IMR-90 (cell line): Measurements from ENCODE around the gene PMAIP1. TPM values are rescaled to one million over a fixed set of nuclear protein-coding genes. Genes with fewer than 3 reads are reported as not detected.

Source experiments
- ATAC-seq: fragments of 200-7000 bp; cut with Tn5 transposase; 2 replicates; pipeline ENCODE4 v1.9.1; 2020; ENCODE audit warnings: low read depth, mild to moderate bottlenecking, moderate library complexity
- BruUV-seq: library from RNA; stranded (reverse); fragments of 400-500 nt; replicated peaks from 2 replicates; lab custom pipeline; 2021; lab: Mats Ljungman, UMichigan
- CTCF ChIA-PET: fragments of 300-600 bp; formaldehyde crosslinking; extraction: SDS; loops from one replicate; lab custom pipeline; 2021; ENCODE audit warnings: antibody characterized with exemption; lab: Yijun Ruan, JAX
- POLR2A ChIA-PET: fragments of 300-600 bp; sonication (Branson Sonifier 250); formaldehyde crosslinking; loops from one replicate; lab custom pipeline; 2022; ENCODE audit warnings: antibody characterized with exemption; ENCODE audit not compliant: unreplicated experiment; lab: Charles Lee
- DNase-seq: peaks from one replicate; pipeline ENCODE4 v3.0.0; 2013
- H2AFZ ChIP-seq: replicated peaks from 2 replicates; pipeline ENCODE3; 2013; ENCODE audit warnings: low read length, mild to moderate bottlenecking; ENCODE audit not compliant: poor library complexity
- H2AK5ac ChIP-seq: 2 replicates; pipeline ENCODE4 v1.6.1; 2013; ENCODE audit warnings: low read depth, low read length, inconsistent platforms
- H2AK9ac ChIP-seq: replicated peaks from 2 replicates; pipeline ENCODE3; 2013; ENCODE audit warnings: mild to moderate bottlenecking, low read depth, low read length, moderate library complexity; ENCODE audit not compliant: poor library complexity
- H2BK120ac ChIP-seq: 2 replicates; pipeline ENCODE4 v1.6.1; 2013; ENCODE audit warnings: low read depth, low read length, inconsistent platforms
- H2BK15ac ChIP-seq: 3 replicates; pipeline ENCODE4 v1.6.1; 2013; ENCODE audit warnings: low read depth, low read length, inconsistent platforms
- H2BK20ac ChIP-seq: 2 replicates; pipeline ENCODE4 v1.6.1; 2013; ENCODE audit warnings: low read depth, mild to moderate bottlenecking, inconsistent platforms, low read length, moderate library complexity
- H2BK5ac ChIP-seq: 2 replicates; pipeline ENCODE4 v1.6.1; 2013; ENCODE audit warnings: mild to moderate bottlenecking, low read depth, low read length, inconsistent platforms; ENCODE audit not compliant: poor library complexity, severe bottlenecking
- H3K14ac ChIP-seq: replicated peaks from 2 replicates; pipeline ENCODE4 v1.6.1; 2013; ENCODE audit warnings: low read depth, low read length, inconsistent platforms
- H3K18ac ChIP-seq: 2 replicates; pipeline ENCODE4 v1.6.1; 2013; ENCODE audit warnings: low read depth, low read length, control low read depth
- H3K23ac ChIP-seq: 2 replicates; pipeline ENCODE4 v1.6.1; 2013; ENCODE audit warnings: low read depth, low read length, inconsistent platforms
- H3K27ac ChIP-seq: 2 replicates; pipeline ENCODE4 v1.5.1; 2013; ENCODE audit warnings: mild to moderate bottlenecking, control low read depth, low read length; ENCODE audit not compliant: insufficient read depth
- H3K27me3 ChIP-seq: 2 replicates; pipeline ENCODE4 v1.6.1; 2013; ENCODE audit warnings: low read length; ENCODE audit not compliant: control insufficient read depth, insufficient read depth
- H3K36me3 ChIP-seq: 2 replicates; pipeline ENCODE4 v1.6.1; 2013; ENCODE audit warnings: low read length, mixed read lengths; ENCODE audit not compliant: control insufficient read depth, insufficient read depth
- H3K4ac ChIP-seq: 2 replicates; pipeline ENCODE4 v1.6.1; 2013; ENCODE audit warnings: low read depth, low read length, inconsistent platforms
- H3K4me1 ChIP-seq: 2 replicates; pipeline ENCODE4 v1.6.1; 2013; ENCODE audit warnings: low read length, mixed read lengths; ENCODE audit not compliant: control insufficient read depth, insufficient read depth
- H3K4me2 ChIP-seq: 2 replicates; pipeline ENCODE4 v1.6.1; 2013; ENCODE audit warnings: low read depth, mild to moderate bottlenecking, control low read depth, low read length, moderate library complexity
- H3K4me3 ChIP-seq: 2 replicates; pipeline ENCODE4 v1.5.1; 2013; ENCODE audit warnings: low read depth, mild to moderate bottlenecking, control low read depth, low read length, moderate library complexity; ENCODE audit not compliant: insufficient read depth
- H3K56ac ChIP-seq: 2 replicates; pipeline ENCODE4 v1.6.1; 2013; ENCODE audit warnings: low read length, inconsistent platforms; ENCODE audit not compliant: insufficient read depth; ENCODE audit errors: extremely low read depth
- H3K79me1 ChIP-seq, 2 experiments: 2 replicates each; pipeline ENCODE4 v1.6.1; 2013; ENCODE audit warnings: low read length in 2 of 2, inconsistent platforms in 1 of 2, low read depth in 1 of 2
- H3K9ac ChIP-seq: 2 replicates; pipeline ENCODE4 v1.6.1; 2013; ENCODE audit warnings: low read depth, low read length, control low read depth
- H3K9me1 ChIP-seq: 2 replicates; pipeline ENCODE4 v1.6.1; 2013; ENCODE audit warnings: low read length, inconsistent platforms; ENCODE audit not compliant: insufficient read depth
- H3K9me3 ChIP-seq: 2 replicates; pipeline ENCODE4 v1.6.1; 2013; ENCODE audit warnings: low read length; ENCODE audit not compliant: control insufficient read depth, insufficient read depth
- H4K20me1 ChIP-seq: 2 replicates; pipeline ENCODE4 v1.6.1; 2013; ENCODE audit warnings: low read length, inconsistent platforms; ENCODE audit not compliant: insufficient read depth
- H4K5ac ChIP-seq: 2 replicates; pipeline ENCODE4 v1.6.1; 2013; ENCODE audit warnings: mild to moderate bottlenecking, low read depth, low read length, control low read depth
- H4K8ac ChIP-seq, 2 experiments: 2 replicates each; pipeline ENCODE4 v1.6.1; 2013; ENCODE audit warnings: low read depth in 2 of 2, low read length in 2 of 2, control low read depth in 1 of 2, inconsistent platforms in 1 of 2
- H4K91ac ChIP-seq: 2 replicates; pipeline ENCODE4 v1.6.1; 2013; ENCODE audit warnings: low read depth, low read length, inconsistent platforms; ENCODE audit not compliant: insufficient read depth
- BHLHE40 ChIP-seq: fragments of 150-350 bp; IDR thresholded peaks from 2 replicates; pipeline ENCODE4 v1.6.1; 2016; ENCODE audit warnings: mild to moderate bottlenecking, low read depth, low read length
- CEBPB ChIP-seq: IDR thresholded peaks from 2 replicates; pipeline ENCODE4 v1.6.1; 2012; ENCODE audit warnings: low read depth, low read length, improper control_type of control experiment
- FOS ChIP-seq: fragments of 150-350 bp; IDR thresholded peaks from 2 replicates; pipeline ENCODE4 v1.6.1; 2016; ENCODE audit warnings: low read depth, low read length
- MAFK ChIP-seq: IDR thresholded peaks from 2 replicates; pipeline ENCODE4 v1.6.1; 2012; ENCODE audit warnings: low read depth, low read length, improper control_type of control experiment
- MXI1 ChIP-seq: IDR thresholded peaks from 2 replicates; pipeline ENCODE4 v1.6.1; 2012; ENCODE audit warnings: low read depth, mild to moderate bottlenecking, low read length, moderate library complexity, borderline replicate concordance
- NFE2L2 ChIP-seq: fragments of 150-350 bp; IDR thresholded peaks from 2 replicates; pipeline ENCODE4 v1.6.1; 2016; ENCODE audit warnings: low read depth, mild to moderate bottlenecking, low read length
- RAD21 ChIP-seq: IDR thresholded peaks from 2 replicates; pipeline ENCODE4 v1.6.1; 2012; ENCODE audit warnings: low read length, improper control_type of control experiment
- RCOR1 ChIP-seq: IDR thresholded peaks from 2 replicates; pipeline ENCODE4 v1.6.1; 2012; ENCODE audit warnings: mild to moderate bottlenecking, low read length, improper control_type of control experiment; ENCODE audit not compliant: insufficient replicate concordance
- RFX5 ChIP-seq: IDR thresholded peaks from 2 replicates; pipeline ENCODE4 v1.8.0; 2012; ENCODE audit warnings: low read depth, mild to moderate bottlenecking, low read length, moderate library complexity
- USF2 ChIP-seq: fragments of 150-350 bp; IDR thresholded peaks from 2 replicates; pipeline ENCODE4 v1.6.1; 2017; ENCODE audit warnings: mild to moderate bottlenecking, antibody characterized with exemption, low read length, low read depth
- WGBS, 2 experiments: methylation state at CpG; one replicate each; pipeline versions ENCODE4 v1.1.5 to v1.1.7; 2013; ENCODE audit warnings: missing lambda C conversion rate in 2 of 2; ENCODE audit not compliant: insufficient read length in 1 of 2; ENCODE audit errors: extremely low coverage in 2 of 2; 5-methylcytosine and 5-hydroxymethylcytosine counted together
- dilution Hi-C: fragments of 300-500 bp; cut with HindIII; formaldehyde crosslinking; loops from one replicate; pipeline ENCODE4 v1.14.3; 2018; ENCODE audit warnings: low sequenced_read_pairs; ENCODE audit not compliant: unreplicated experiment
- in situ Hi-C: fragments of 300-500 bp; cut with MboI; formaldehyde crosslinking; loops from 3 replicates; pipeline ENCODE4 v1.14.3; 2019; ENCODE audit warnings: low sequenced_read_pairs, inconsistent platforms, mixed read lengths
- intact Hi-C: fragments of 100-400 bp; cut with micrococcal nuclease; formaldehyde crosslinking; loops from 2 replicates; pipeline ENCODE4 v1.10.0; 2022
- polyA plus RNA-seq, 3 experiments: library from polyadenylated mRNA; depleted of rRNA; stranded (reverse); fragments of >200 nt; gene quantifications; 2 replicates each; pipeline ENCODE4 v1.2.3, GENCODE V29; 2012; ENCODE audit warnings: low replicate concordance in 1 of 3
- total RNA-seq: library from RNA; depleted of rRNA; stranded (reverse); fragments of >200 nt; gene quantifications from 2 replicates; pipeline ENCODE4 v1.2.3, GENCODE V29; 2012
- TF ChIP-seq, protein P1 (sequence below): conservative IDR thresholded peaks from 2 replicates; pipeline ENCODE4 v1.5.1; 2012; ENCODE audit warnings: mild to moderate bottlenecking, low read depth, low read length, improper control_type of control experiment
- TF ChIP-seq, protein P2 (sequence below): fragments of 150-350 bp; IDR thresholded peaks from 2 replicates; pipeline ENCODE4 v1.6.1; 2016; ENCODE audit warnings: low read depth, mild to moderate bottlenecking, low read length, moderate library complexity, borderline replicate concordance

PMAIP1 gene
- total and polyA plus RNA-seq, 2 of the 4 experiments (the other 2 are of a cell fraction), result 14.0 to 30.1 TPM

DNA sequence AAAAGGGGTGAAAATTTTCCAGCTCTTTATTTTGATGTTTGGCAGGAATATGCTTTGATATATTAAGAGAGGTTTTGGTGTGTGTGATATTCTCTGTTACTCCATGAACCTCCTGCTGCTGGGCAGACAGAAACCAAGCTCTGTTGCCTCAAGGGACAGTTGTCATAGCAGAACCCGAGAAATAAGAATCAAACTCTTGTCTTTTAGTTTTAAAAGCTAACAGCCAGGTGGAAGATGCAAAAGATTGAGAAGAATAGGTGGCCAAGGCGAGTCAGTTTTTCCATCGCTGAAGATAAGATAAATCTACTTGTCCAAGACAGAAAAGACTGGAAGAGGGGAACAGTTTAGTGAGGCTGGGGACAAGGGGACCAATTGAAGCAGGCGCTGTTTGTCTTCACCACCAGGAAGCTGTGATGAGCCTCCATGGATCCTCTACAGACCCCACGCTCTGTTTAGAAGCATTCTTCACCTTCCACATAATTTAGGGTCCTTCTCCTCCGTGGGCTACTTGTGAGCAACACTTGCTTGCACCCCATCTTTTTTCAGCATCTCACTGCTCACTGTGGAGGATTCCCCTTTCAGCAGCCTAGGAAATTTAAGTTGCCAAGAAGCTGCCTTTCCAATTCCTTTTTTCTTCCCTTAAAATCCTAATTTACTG, 23.9 kb downstream of the PMAIP1 start:
- DNase-seq, result no peak
- Histone ChIP-seq H2AK9ac (no peak overlapping the region), H3K23ac (no peak overlapping the region), H3K9me1 (no peaks in the 10 kb centered on the region), H2BK5ac (no peak overlapping the region), H2BK120ac (no peak overlapping the region), H2AK5ac (no peak overlapping the region), H2BK15ac (no peak overlapping the region), H3K27me3 (no peaks in the 10 kb centered on the region), H4K20me1 (no peaks in the 10 kb centered on the region), H3K27ac (no peak overlapping the region), H3K36me3 (no peaks in the 10 kb centered on the region), H3K4me2 (no peak overlapping the region), H3K18ac (no peak overlapping the region), H2AFZ (no peak overlapping the region), H2BK20ac (no peak overlapping the region), H4K8ac (no peak overlapping the region), H3K9ac (no peak overlapping the region), H3K14ac (no peak overlapping the region), H3K56ac (no peak overlapping the region), H3K4me1 (peaks cover 2% of the 10 kb centered on the region), H4K91ac (no peak overlapping the region), H3K4me3 (no peak overlapping the region), H3K79me1 (no peaks in the 10 kb centered on the region), H4K5ac (no peak overlapping the region), H3K9me3 (no peaks in the 10 kb centered on the region), H3K4ac (no peak overlapping the region)
- intact Hi-C loops, result no loop called here
- TF ChIP-seq FOS, result no peak
- no peak for TF ChIP-seq NFE2L2
- TF ChIP-seq RAD21, result no peak
- no peak for TF ChIP-seq CEBPB
- no peak for TF ChIP-seq BHLHE40
- TF ChIP-seq MAFK, result no peak
- TF ChIP-seq MXI1, result no peak
- TF ChIP-seq RCOR1, result no peak
- TF ChIP-seq RFX5, result no peak
- TF ChIP-seq, protein P1, sequence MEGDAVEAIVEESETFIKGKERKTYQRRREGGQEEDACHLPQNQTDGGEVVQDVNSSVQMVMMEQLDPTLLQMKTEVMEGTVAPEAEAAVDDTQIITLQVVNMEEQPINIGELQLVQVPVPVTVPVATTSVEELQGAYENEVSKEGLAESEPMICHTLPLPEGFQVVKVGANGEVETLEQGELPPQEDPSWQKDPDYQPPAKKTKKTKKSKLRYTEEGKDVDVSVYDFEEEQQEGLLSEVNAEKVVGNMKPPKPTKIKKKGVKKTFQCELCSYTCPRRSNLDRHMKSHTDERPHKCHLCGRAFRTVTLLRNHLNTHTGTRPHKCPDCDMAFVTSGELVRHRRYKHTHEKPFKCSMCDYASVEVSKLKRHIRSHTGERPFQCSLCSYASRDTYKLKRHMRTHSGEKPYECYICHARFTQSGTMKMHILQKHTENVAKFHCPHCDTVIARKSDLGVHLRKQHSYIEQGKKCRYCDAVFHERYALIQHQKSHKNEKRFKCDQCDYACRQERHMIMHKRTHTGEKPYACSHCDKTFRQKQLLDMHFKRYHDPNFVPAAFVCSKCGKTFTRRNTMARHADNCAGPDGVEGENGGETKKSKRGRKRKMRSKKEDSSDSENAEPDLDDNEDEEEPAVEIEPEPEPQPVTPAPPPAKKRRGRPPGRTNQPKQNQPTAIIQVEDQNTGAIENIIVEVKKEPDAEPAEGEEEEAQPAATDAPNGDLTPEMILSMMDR, result no peak
- TF ChIP-seq USF2, result no peak
- TF ChIP-seq, protein P2, sequence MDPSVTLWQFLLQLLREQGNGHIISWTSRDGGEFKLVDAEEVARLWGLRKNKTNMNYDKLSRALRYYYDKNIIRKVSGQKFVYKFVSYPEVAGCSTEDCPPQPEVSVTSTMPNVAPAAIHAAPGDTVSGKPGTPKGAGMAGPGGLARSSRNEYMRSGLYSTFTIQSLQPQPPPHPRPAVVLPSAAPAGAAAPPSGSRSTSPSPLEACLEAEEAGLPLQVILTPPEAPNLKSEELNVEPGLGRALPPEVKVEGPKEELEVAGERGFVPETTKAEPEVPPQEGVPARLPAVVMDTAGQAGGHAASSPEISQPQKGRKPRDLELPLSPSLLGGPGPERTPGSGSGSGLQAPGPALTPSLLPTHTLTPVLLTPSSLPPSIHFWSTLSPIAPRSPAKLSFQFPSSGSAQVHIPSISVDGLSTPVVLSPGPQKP, result no peak
- ATAC-seq, result no peak
- POLR2A ChIA-PET, result interaction anchor here (0.6 to 1.0 kb wide), 2 partner anchors 23 to 38 kb away, joined by 3 read pairs; no protein-coding TSS in a partner anchor
- BruUV-seq, result no TSS peak
- dilution Hi-C loops, result no loop called here
- in situ Hi-C loops, result no loop called here
- CTCF ChIA-PET, result no interaction called here
- WGBS, 2 experiments, result 83% methylated on average over 1 of the region's 6 CpGs; no CpG with 5 or more reads in 1 of the 2 experiments
